NCI-H510A (cell line): ENCODE measurements around the gene GIGYF2.

Experiments
- DNase-seq: peaks from one replicate; lab custom pipeline; 2025; lab: John Stamatoyannopoulos, UW

GIGYF2 gene

DNA sequence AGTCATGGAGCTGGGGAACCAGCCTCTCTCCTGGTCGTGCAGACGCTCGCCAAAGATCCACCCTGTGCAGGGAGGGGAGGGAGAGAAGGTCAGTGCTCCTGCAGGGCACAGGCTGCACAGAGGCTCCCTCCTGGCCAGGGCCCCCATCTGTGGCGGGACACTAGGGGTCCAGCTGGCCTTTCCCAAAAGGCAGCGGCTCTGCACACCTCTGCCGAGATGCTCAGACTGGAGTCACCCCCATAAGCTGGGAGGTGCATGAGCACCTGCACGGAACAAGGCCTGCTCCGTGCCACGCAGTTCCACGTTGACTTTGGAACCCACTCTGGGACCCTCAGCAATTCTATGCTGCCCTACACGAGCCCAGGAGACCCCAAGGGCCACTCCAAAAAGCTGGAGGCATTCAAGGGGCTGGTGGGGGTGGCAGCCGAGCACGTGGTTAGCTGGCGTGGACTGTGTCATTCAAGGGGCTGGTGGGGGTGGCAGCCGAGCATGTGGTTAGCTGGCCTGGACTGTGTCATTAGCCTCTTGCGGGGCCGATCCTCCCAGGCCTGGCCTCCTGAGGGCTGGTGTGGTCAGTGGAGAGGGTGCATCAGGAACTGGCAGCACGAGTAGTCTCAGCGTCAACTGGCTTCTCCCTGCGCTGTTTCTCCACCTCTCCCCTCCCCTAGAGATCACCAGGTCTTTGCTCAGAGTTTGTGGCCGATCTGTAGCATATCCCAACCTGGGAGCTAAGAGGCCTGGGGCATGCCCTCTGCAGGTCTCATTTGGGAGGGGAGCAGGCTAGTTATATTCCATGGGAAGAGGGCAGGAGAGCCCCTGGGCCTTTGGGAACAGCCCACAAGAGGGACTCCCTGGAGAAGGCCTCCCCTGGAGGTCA lies 182.7 kb downstream of the GIGYF2 start:
- no peak for DNase-seq

- no peak for DNase-seq
Measured at GRCh38 chr2:232880764-232881351, 183.7 kb downstream of the GIGYF2 start.

- no peak for DNase-seq
Measured at GRCh38 chr2:232882085-232882484, 185.0 kb downstream of the GIGYF2 start.

DNA sequence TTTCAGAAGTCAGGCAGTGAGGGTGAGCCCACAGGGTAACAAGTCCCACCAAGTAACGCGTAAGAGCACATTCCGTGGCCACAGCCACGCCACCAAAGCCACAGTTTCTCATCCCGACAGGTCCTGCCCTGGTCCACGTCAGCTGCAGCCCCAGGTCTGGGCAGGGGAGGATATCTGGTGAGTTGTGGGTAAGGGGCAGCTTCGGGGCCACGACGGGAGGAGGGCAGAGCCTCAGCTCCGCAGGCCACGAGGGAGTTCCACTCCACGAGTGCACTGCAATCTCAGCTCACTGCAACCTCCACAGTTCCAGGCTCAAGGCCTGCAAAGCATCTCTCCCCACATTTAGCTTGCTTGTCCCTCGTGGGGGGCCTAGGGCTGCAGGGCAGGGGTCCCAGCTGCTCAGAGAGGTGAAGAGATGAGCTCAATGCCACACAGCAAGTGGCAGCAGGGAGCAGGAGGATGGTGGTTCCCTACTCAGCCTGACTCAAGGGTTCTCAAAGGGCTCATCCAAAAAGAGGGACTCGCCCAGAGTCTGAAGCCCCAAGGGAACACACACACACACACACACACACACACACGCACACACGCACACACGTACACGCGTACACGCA lies 185.5 kb downstream of the GIGYF2 start:
- no peak for DNase-seq

DNA sequence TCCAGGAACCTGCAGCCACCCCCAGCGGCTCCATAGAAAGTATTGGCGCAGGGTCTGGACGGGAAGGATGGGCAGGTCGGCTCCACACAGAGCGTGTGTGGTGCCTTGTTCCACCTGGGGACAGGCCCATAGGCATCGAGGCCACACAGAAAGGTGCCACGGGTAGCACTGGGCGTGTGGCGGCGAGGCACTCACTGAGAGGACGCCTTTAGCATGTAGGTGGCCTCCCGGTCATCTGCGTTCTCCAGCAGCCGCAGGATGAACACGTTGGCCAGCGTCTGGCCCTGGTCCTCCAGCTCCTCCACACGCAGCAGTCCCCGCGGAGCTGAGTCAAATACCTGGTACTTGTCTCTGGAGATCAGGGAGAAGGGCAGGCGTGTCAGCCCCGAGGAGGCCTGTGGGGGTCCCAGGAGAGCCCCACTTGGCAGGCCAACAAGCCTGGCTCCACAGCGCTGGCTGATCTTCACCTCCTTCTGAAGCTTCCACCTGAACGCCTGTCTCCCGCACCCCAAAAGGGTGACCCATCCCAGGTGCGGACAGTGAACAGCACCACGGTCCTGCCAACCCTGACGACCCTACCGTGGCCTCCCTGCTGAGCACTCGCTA lies 186.1 kb downstream of the GIGYF2 start:
- no peak for DNase-seq

GRCh38 chr2:232884001-232884421 lies 186.9 kb downstream of the GIGYF2 start:
- DNase-seq: no peak

DNA sequence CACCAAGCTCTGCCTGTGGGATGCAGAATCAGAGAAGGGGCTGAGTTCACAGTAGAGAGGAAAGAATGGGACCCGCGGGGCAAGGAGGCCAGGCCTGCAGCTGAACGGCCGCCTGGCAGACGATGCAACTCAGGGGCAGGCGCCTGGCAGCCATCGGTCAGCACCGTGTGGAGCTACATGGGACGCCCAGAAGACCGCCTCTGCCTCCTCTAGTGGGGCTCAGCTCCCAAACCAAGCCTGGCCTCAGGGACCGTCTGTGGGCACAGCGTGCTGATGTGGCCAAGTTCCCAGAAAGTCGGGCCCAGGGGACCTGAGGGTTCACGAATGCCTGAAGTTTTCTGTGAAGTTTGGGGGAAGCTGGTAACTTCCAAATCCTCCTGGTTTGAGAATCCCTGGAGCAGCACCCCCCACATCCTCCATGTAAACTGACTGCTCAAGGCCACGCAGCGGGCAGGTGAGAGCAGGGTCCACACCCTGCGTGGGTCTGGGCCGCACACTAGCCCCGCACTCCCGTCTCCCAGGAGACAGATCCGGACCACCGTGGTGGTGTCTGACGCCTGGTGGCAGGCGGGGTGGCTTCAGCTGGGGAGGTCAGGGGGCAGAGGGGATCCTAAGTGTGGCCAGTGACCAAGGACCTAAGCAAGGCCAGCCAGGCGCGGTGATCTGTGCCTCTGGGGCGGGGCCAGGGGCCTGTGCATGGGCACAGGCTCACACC lies 187.6 kb downstream of the GIGYF2 start:
- no peak for DNase-seq

DNA sequence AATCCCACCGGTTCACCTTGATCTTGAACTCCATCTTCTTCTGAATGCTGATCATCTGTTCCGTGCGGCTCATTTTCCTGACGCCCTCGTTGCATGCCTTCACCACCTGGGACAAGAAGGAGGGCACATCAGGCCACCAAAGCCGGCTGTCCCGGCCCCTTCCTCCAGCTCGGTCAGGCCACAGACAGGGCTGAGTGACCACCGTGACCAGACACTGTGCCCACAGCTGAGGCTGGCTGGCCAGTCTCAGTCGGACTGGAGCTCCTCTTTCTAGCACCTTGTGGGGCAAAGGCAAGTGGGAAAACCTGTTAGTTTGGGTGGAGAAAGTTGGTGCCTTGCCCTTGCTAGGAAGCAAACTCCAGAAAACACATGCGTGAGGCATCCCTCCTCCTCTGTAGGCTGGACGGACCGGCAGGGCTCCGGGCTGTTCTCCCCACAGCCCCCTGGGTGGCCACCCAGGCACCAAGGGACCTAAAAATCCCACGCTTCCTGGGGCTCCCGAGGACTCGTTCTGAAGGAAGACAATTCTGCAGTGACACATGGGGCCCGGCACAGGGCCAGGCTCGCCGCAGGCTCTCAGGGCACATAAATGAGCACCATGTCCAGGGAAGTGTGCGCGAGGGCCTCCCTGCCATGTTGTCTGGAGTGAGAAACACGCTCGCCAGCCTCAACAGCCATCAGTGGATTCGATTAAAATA lies 188.3 kb downstream of the GIGYF2 start:
- no peak for DNase-seq

GRCh38 chr2:232886176-232886575 lies 189.0 kb downstream of the GIGYF2 start:
- DNase-seq: no peak

DNA sequence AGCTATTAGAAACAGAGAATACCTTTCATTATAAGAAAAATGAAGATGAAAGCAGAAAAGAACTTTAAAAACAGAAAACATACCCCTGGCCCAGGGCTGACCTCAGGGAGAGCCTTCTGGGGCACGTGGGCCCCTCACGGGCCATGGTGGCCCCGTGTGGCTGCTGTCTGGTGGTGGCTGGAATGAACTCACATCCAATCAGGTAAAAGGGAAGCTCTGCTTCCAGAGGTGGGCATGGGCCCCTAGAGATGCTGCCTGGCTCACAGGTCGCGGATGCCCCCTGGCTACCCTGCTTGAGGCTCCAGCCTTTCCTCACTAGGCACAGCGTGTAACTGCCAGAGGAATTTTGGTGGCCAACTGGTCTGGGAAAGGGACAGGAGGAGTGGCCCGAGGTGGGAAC lies 189.5 kb downstream of the GIGYF2 start:
- no peak for DNase-seq

DNA sequence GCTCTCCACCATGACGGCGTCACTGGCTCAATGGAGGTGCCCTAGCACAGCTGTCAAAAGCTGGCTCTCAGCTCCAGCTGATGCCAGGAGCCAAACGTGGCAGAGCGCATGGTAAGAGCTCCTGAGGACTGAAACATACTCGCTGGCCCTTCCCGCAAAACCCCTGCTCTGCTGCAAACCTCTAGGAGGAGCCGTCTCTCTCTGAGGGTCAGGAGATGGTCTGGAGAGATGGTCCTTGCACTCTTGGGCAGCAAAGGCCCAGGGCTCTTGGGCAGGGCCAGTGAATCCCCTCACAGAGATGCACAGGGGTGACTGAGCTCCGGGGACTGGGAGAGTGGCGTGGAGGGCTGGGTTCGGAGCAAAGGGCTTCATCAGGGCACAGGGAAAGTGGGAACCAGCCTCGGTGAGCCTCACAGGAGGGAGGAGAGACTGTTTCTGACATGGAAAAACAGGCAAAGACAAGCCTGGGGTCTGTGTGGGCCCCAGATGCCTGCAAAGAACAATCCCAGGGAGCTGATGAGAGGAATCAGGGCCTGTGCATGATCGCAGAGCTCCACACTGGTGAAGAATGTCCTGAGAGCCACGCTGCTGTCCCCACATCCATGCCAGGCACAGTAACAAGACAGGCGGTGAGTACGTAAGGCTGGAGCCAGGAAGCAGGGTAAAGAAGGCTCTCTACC lies 190.2 kb downstream of the GIGYF2 start:
- DNase-seq: no peak

GRCh38 chr2:232888099-232888836 lies 191.1 kb downstream of the GIGYF2 start:
- no peak for DNase-seq

DNA sequence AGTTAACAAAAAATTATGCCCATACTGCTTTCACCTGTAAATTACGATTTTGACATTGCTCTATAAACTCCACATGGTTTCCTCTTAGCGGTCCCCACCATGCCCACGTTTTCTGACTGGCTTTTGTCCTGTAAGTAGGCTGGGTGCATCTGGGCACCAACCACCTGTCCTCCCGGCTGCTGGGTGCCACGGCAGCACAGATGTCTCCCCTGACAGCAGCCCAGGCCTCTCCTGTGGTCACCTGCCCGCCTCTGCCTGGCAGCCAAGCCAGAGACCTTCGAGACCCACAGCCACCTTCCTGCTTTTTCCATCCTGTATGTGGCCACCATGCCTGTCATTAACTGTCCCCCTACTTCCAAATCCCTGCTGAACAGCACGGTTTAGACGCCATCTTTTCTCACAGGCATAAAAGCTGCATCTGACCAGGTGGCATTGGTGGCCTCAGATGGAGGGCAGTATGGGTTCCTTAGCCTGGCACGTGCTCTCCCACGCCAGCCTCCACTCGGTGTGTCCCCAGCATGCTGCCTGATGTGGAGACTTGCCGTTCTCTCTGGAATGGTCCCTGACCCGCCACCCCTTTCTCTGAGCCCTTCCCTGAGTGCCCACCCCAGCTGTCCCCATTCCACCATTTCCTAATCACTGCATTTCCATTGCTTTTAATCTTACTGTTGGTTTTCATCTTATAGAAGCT lies 191.9 kb downstream of the GIGYF2 start:
- DNase-seq: no peak

DNA sequence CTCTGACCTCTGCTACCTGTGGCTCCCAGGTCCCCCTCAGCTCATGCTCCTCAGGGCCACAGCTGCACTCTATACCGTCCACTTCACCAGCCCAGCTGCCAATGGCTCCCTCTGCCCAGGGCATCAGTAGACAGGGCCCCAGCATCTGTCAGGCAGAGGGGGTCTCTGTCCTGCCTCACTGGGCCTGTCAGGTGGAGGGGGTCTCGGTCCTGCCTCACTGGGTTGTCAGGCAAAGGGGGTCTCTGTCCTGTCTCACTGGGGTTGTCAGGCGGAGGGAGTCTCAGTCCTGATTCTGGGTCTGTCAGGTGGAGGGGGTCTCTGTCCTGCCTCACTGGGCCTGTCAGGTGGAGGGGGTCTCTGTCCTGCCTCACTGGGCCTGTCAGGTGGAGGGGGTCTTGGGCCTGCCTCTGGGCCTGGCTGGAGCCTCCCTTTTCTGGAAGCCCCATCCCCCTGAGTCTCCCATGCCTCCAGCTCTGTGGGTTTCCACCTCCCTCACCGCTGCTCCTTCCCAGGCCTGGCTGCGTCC lies 192.8 kb downstream of the GIGYF2 start:
- no peak for DNase-seq

DNA sequence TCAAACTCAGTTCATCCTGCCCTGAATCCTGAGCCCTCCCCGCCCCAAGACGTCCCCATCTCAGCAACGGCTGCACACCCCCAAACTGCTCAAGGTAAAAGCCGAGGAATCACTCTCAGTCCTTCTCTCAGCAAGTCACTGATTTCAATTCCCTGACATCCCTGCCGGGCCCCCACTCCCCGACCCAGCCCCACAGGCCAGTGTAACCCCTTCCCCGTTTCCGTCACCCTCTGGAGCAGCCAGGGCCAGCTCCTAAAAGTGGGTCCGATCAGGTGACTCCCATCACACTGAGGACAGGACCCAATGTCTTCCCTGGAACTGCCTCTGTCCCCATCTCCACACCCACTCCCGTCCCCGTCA lies 193.4 kb downstream of the GIGYF2 start:
- no peak for DNase-seq

GRCh38 chr2:232890896-232891601 lies 193.9 kb downstream of the GIGYF2 start:
- peak; percentile 92 for DNase-seq

DNA sequence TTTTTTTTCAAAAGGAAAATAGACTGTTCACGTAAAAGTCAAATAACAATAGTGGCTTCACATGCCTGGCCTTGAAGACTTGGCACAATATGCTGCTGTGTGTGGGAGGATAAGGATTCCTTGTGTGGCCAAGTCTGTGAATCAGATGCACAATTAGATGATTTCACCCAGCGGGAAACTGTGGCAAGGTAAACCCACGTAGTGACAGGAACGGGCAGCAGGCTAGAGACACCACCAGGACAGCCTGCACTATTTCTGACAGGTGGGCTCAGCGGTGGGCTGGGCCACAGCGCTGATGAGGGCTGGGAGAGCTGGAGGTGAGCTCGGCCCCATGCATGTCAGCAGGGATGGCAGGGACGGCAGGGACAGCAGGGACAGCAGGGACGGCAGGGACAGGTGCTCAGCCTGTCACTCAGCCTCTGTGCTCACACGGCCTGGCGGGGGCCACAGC lies 194.5 kb downstream of the GIGYF2 start:
- DNase-seq: no peak

GRCh38 chr2:232892221-232892620 lies 195.1 kb downstream of the GIGYF2 start:
- no peak for DNase-seq

DNA sequence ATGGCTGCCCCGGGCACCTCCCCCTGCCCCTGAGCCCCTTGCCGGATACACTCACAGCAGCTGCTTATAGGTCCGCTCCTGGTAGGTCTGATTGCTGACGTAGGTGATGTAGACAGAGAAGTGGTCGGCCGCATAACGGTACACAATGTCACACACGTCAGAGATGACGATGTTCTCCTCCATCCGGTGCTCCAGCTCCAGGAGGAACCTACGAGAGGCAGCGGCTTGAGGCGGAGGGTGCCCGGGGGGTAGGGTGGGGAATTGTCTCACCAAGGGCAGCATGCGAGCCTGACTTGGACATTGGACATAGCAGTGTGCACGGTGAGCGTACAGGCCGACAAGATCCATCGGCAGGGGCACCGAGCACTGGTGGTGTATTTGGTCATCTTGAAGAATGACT lies 195.7 kb downstream of the GIGYF2 start:
- DNase-seq: no peak
